ENCODE measurements around the gene CASP3. TPM values are rescaled to one million over a fixed set of nuclear protein-coding genes. Genes with fewer than 3 reads are reported as not detected.
"Not testable (repeated sequence)": the region's sequence is repeated elsewhere in the genome, so short reads cannot be mapped to it uniquely, and the experiment has no call there.

Gene CASP3
- total and polyA plus RNA-seq, 2 donors = 15.1 to 42.8 TPM

- DNase-seq (ENCODE audit: extremely low spot score) = no peak
- Histone ChIP-seq H3K27ac (ENCODE audit: low read depth) (no peak overlapping the region), H3K4me3 (ENCODE audit: low read depth, low read length) (no peak overlapping the region), H3K4me1 (ENCODE audit: insufficient read depth) (no peaks in the 10 kb centered on the region), H3K36me3 (ENCODE audit: insufficient read depth) (no peaks in the 10 kb centered on the region)
- 91% methylated on average over 2 of the region's 2 CpGs for WGBS
Measured at GRCh38 chr4:184613405-184613804, 35.8 kb downstream of the CASP3 start.

- Histone ChIP-seq H3K4me3 (ENCODE audit: low read depth, low read length) (no peak overlapping the region), H3K27ac (ENCODE audit: low read depth) (no peak overlapping the region), H3K36me3 (ENCODE audit: insufficient read depth) (no peaks in the 10 kb centered on the region), H3K4me1 (ENCODE audit: insufficient read depth) (no peaks in the 10 kb centered on the region)
- DNase-seq (ENCODE audit: extremely low spot score) = no peak
- 63% methylated on average over 3 of the region's 3 CpGs for WGBS
Measured at GRCh38 chr4:184612074-184612473, 37.2 kb downstream of the CASP3 start.

- WGBS = 98% methylated on average over 2 of the region's 2 CpGs
- H3K4me3 ChIP-seq (ENCODE audit: low read depth, low read length); DNase-seq (ENCODE audit: extremely low spot score); H3K4me1 ChIP-seq (ENCODE audit: insufficient read depth); H3K36me3 ChIP-seq (ENCODE audit: insufficient read depth); H3K27ac ChIP-seq (ENCODE audit: low read depth): not testable (repeated sequence)
Measured at GRCh38 chr4:184607429-184607828, 41.8 kb downstream of the CASP3 start.

GRCh38 chr4:184602857-184603256, 46.4 kb downstream of the CASP3 start:
- WGBS = 0% methylated on average over 1 of the region's 1 CpG
- H3K4me1 ChIP-seq (ENCODE audit: insufficient read depth); H3K36me3 ChIP-seq (ENCODE audit: insufficient read depth); H3K27ac ChIP-seq (ENCODE audit: low read depth); DNase-seq (ENCODE audit: extremely low spot score); H3K4me3 ChIP-seq (ENCODE audit: low read depth, low read length): not testable (repeated sequence)

GRCh38 chr4:184600982-184601381, 48.3 kb downstream of the CASP3 start:
- not testable (repeated sequence) for H3K36me3 ChIP-seq (ENCODE audit: insufficient read depth); DNase-seq (ENCODE audit: extremely low spot score); H3K4me1 ChIP-seq (ENCODE audit: insufficient read depth); H3K4me3 ChIP-seq (ENCODE audit: low read depth, low read length); H3K27ac ChIP-seq (ENCODE audit: low read depth)
- WGBS = 75% methylated on average over 8 of the region's 8 CpGs

GRCh38 chr4:184599492-184600135, 49.6 kb downstream of the CASP3 start:
- Histone ChIP-seq H3K36me3 (ENCODE audit: insufficient read depth) (no peaks in the 10 kb centered on the region), H3K27ac (ENCODE audit: low read depth) (no peak overlapping the region), H3K4me3 (ENCODE audit: low read depth, low read length) (no peak overlapping the region), H3K4me1 (ENCODE audit: insufficient read depth) (no peaks in the 10 kb centered on the region)
- DNase-seq (ENCODE audit: extremely low spot score) = no peak
- 71% methylated on average over 7 of the region's 7 CpGs for WGBS

GRCh38 chr4:184598753-184599491, 50.3 kb downstream of the CASP3 start:
- H3K4me1 ChIP-seq (ENCODE audit: insufficient read depth) = no peaks in the 10 kb centered on the region
- 59% methylated on average over 12 of the region's 12 CpGs for WGBS

GRCh38 chr4:184596617-184597185, 52.5 kb downstream of the CASP3 start:
- H3K4me3 ChIP-seq (ENCODE audit: low read depth, low read length) = no peak overlapping the region
- DNase-seq (ENCODE audit: extremely low spot score) = no peak
- no peak overlapping the region for H3K27ac ChIP-seq (ENCODE audit: low read depth)
- no peaks in the 10 kb centered on the region for H3K4me1 ChIP-seq (ENCODE audit: insufficient read depth)
- no peaks in the 10 kb centered on the region for H3K36me3 ChIP-seq (ENCODE audit: insufficient read depth)
- WGBS = 55% methylated on average over 5 of the region's 5 CpGs

More at GRCh38 chr4:184598753-184599491, 50.3 kb downstream of the CASP3 start:
- no peak for DNase-seq (ENCODE audit: extremely low spot score)
- H3K4me3 ChIP-seq (ENCODE audit: low read depth, low read length) = no peak overlapping the region
- no peaks in the 10 kb centered on the region for H3K36me3 ChIP-seq (ENCODE audit: insufficient read depth)
- no peak overlapping the region for H3K27ac ChIP-seq (ENCODE audit: low read depth)

- no peaks in the 10 kb centered on the region for H3K36me3 ChIP-seq (ENCODE audit: insufficient read depth)
- DNase-seq (ENCODE audit: extremely low spot score) = no peak
- 56% methylated on average over 8 of the region's 8 CpGs for WGBS
- H3K4me3 ChIP-seq (ENCODE audit: low read depth, low read length) = no peak overlapping the region
- no peak overlapping the region for H3K27ac ChIP-seq (ENCODE audit: low read depth)
- no peaks in the 10 kb centered on the region for H3K4me1 ChIP-seq (ENCODE audit: insufficient read depth)
Measured at GRCh38 chr4:184596044-184596616, 53.1 kb downstream of the CASP3 start.

GRCh38 chr4:184595430-184595829, 53.8 kb downstream of the CASP3 start:
- Histone ChIP-seq H3K27ac (ENCODE audit: low read depth) (no peak overlapping the region), H3K36me3 (ENCODE audit: insufficient read depth) (no peaks in the 10 kb centered on the region), H3K4me3 (ENCODE audit: low read depth, low read length) (no peak overlapping the region), H3K4me1 (ENCODE audit: insufficient read depth) (no peaks in the 10 kb centered on the region)
- no peak for DNase-seq (ENCODE audit: extremely low spot score)
- 92% methylated on average over 5 of the region's 5 CpGs for WGBS

- no peaks in the 10 kb centered on the region for H3K4me1 ChIP-seq (ENCODE audit: insufficient read depth)
- 91% methylated on average over 6 of the region's 6 CpGs for WGBS
- H3K36me3 ChIP-seq (ENCODE audit: insufficient read depth) = no peaks in the 10 kb centered on the region
- no peak for DNase-seq (ENCODE audit: extremely low spot score)
- H3K4me3 ChIP-seq (ENCODE audit: low read depth, low read length) = no peak overlapping the region
- no peak overlapping the region for H3K27ac ChIP-seq (ENCODE audit: low read depth)
Measured at GRCh38 chr4:184593461-184593860, 55.8 kb downstream of the CASP3 start.

- not testable (repeated sequence) for H3K27ac ChIP-seq (ENCODE audit: low read depth); H3K36me3 ChIP-seq (ENCODE audit: insufficient read depth); H3K4me3 ChIP-seq (ENCODE audit: low read depth, low read length); H3K4me1 ChIP-seq (ENCODE audit: insufficient read depth); DNase-seq (ENCODE audit: extremely low spot score)
- 97% methylated on average over 39 of the region's 39 CpGs for WGBS
Measured at GRCh38 chr4:184591747-184592270, 57.4 kb downstream of the CASP3 start.

- Histone ChIP-seq H3K27ac (ENCODE audit: low read depth) (no peak overlapping the region), H3K36me3 (ENCODE audit: insufficient read depth) (no peaks in the 10 kb centered on the region), H3K4me1 (ENCODE audit: insufficient read depth) (no peaks in the 10 kb centered on the region), H3K4me3 (ENCODE audit: low read depth, low read length) (no peak overlapping the region)
- no peak for DNase-seq (ENCODE audit: extremely low spot score)
- 80% methylated on average over 5 of the region's 5 CpGs for WGBS
Measured at GRCh38 chr4:184591070-184591677, 58.1 kb downstream of the CASP3 start.

Measured in urinary bladder (tissue), 4 donors.